ENCODE data around the gene C19orf18. TPM values are rescaled to one million over a fixed set of nuclear protein-coding genes. Genes with fewer than 3 reads are reported as not detected.

The C19orf18 gene
- total RNA-seq, 1 donor from 2014 or later = not detected

DNA sequence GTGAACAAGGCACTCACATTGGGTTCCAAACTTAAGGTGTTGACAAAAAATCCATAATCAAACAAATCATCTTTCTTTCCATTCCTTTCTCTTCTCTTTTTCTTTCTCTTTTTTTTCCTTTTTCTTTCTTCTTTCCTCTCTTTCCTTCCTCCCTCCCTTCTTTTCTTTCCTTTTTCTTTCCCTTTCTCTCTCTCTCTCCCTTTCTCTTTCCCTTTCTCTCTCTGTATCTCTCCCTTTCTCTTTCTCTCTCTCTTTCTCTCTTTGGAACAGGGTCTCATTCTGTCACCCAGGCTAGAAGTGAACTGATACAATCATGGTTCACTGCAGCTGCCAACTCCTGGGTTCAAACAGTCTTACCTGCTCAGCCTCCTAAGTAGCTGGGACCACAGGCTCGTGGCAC, 12.5 kb downstream of the C19orf18 start:
- H3K27me3 ChIP-seq = no peaks in the 10 kb centered on the region
- H3K4me2 ChIP-seq = no peak overlapping the region
- H4K20me1 ChIP-seq (ENCODE audit: low read depth) = no peaks in the 10 kb centered on the region
- peaks cover 5% of the 10 kb centered on the region for H3K9me3 ChIP-seq (ENCODE audit: low read depth)
- no peak overlapping the region for H3K4me3 ChIP-seq
- no peak overlapping the region for H2AFZ ChIP-seq (replicated peaks)
- H3K4me1 Mint-ChIP-seq = no peaks in the 10 kb centered on the region
- peaks cover 5% of the 10 kb centered on the region for H3K27me3 Mint-ChIP-seq (ENCODE audit: insufficient read depth, low read depth)
- H3K4me3 Mint-ChIP-seq = no peak overlapping the region
- H3K27ac Mint-ChIP-seq = no peak overlapping the region
- no peak for DNase-seq (ENCODE audit: low spot score)
- TF ChIP-seq EZH2phosphoT487 (IDR thresholded peaks at IDR 0.05) (no peak), EZH2 (IDR thresholded peaks at IDR 0.05) (no peak), CTCF (IDR thresholded peaks at IDR 0.05) (no peak)
- H3K4me1 ChIP-seq = no peaks in the 10 kb centered on the region
- H3K36me3 ChIP-seq = no peaks in the 10 kb centered on the region
- H3K9ac ChIP-seq = no peak overlapping the region
- peaks cover 8% of the 10 kb centered on the region for H3K36me3 Mint-ChIP-seq
- H3K79me2 ChIP-seq (ENCODE audit: low read depth) = no peaks in the 10 kb centered on the region
- H3K9me3 Mint-ChIP-seq = peaks cover 59% of the 10 kb centered on the region
- no peak overlapping the region for H3K27ac ChIP-seq
- no peaks in the 10 kb centered on the region for H3F3A ChIP-seq (ENCODE audit: low read depth)

GRCh38 chr19:57954996-57955395, 19.3 kb downstream of the C19orf18 start:
- Histone ChIP-seq H3K4me1 (no peaks in the 10 kb centered on the region), H3K9me3 (ENCODE audit: low read depth) (no peaks in the 10 kb centered on the region), H3K79me2 (ENCODE audit: low read depth) (no peaks in the 10 kb centered on the region), H3K4me2 (no peak overlapping the region), H3K27ac (no peak overlapping the region), H2AFZ (replicated peaks) (no peak overlapping the region), H3K4me3 (no peak overlapping the region), H4K20me1 (ENCODE audit: low read depth) (no peaks in the 10 kb centered on the region), H3F3A (ENCODE audit: low read depth) (no peaks in the 10 kb centered on the region), H3K27me3 (no peaks in the 10 kb centered on the region), H3K36me3 (no peaks in the 10 kb centered on the region), H3K9ac (no peak overlapping the region)
- no peak for DNase-seq (ENCODE audit: low spot score)
- peaks cover 61% of the 10 kb centered on the region for H3K9me3 Mint-ChIP-seq
- H3K27ac Mint-ChIP-seq = no peak overlapping the region
- H3K4me3 Mint-ChIP-seq = no peak overlapping the region
- no peak for TF ChIP-seq EZH2 (IDR thresholded peaks at IDR 0.05)
- TF ChIP-seq EZH2phosphoT487 (IDR thresholded peaks at IDR 0.05) = no peak
- TF ChIP-seq CTCF (IDR thresholded peaks at IDR 0.05) = no peak
- H3K27me3 Mint-ChIP-seq (ENCODE audit: insufficient read depth, low read depth) = peaks cover 9% of the 10 kb centered on the region
- peaks cover 2% of the 10 kb centered on the region for H3K36me3 Mint-ChIP-seq
- no peaks in the 10 kb centered on the region for H3K4me1 Mint-ChIP-seq

GRCh38 chr19:57949702-57950101, 24.6 kb downstream of the C19orf18 start:
- Mint-ChIP-seq H3K27ac (no peak overlapping the region), H3K27me3 (ENCODE audit: insufficient read depth, low read depth) (peaks cover 6% of the 10 kb centered on the region), H3K9me3 (peaks cover 64% of the 10 kb centered on the region), H3K4me1 (peaks cover 8% of the 10 kb centered on the region), H3K36me3 (peaks cover 20% of the 10 kb centered on the region), H3K4me3 (no peak overlapping the region)
- H3K27ac ChIP-seq = no peak overlapping the region
- H3K4me2 ChIP-seq = no peak overlapping the region
- no peaks in the 10 kb centered on the region for H3K9me3 ChIP-seq (ENCODE audit: low read depth)
- H3K9ac ChIP-seq = no peak overlapping the region
- DNase-seq (ENCODE audit: low spot score) = no peak
- no peak overlapping the region for H3K4me3 ChIP-seq
- peaks cover 29% of the 10 kb centered on the region for H3K79me2 ChIP-seq (ENCODE audit: low read depth)
- H3K36me3 ChIP-seq = no peaks in the 10 kb centered on the region
- no peaks in the 10 kb centered on the region for H4K20me1 ChIP-seq (ENCODE audit: low read depth)
- H3K4me1 ChIP-seq = peaks cover 10% of the 10 kb centered on the region
- no peaks in the 10 kb centered on the region for H3F3A ChIP-seq (ENCODE audit: low read depth)
- no peak for TF ChIP-seq CTCF (IDR thresholded peaks at IDR 0.05)
- TF ChIP-seq EZH2 (IDR thresholded peaks at IDR 0.05) = no peak
- TF ChIP-seq EZH2phosphoT487 (IDR thresholded peaks at IDR 0.05) = no peak
- no peak overlapping the region for H2AFZ ChIP-seq (replicated peaks)
- no peaks in the 10 kb centered on the region for H3K27me3 ChIP-seq
